NB4 (cell line): Measurements from ENCODE around the gene S100A9.
A peak's percentile ranks its signal among the peaks of the same experiment; 100 is the strongest.

Experiments
- DNase-seq: peaks from one replicate; pipeline ENCODE4 v3.0.0; 2010; ENCODE audit warnings: low read depth
- H3K4me3 ChIP-seq: one replicate; pipeline ENCODE4 v1.5.1; 2011; ENCODE audit warnings: mild to moderate bottlenecking, low read depth, low read length, moderate library complexity
- CTCF ChIP-seq: IDR thresholded peaks from one replicate; pipeline ENCODE4 v1.5.1; 2012; ENCODE audit warnings: low read depth, low read length
- MAX ChIP-seq: IDR thresholded peaks from 2 replicates; pipeline ENCODE4 v1.6.1; 2011; ENCODE audit warnings: low read depth, low read length
- MYC ChIP-seq: IDR thresholded peaks from 2 replicates; pipeline ENCODE4 v1.6.1; 2011; ENCODE audit warnings: low read depth, low read length
- POLR2A ChIP-seq: IDR thresholded peaks from 2 replicates; pipeline ENCODE4 v1.6.1; 2011; ENCODE audit warnings: mild to moderate bottlenecking; ENCODE audit not compliant: insufficient read length; ENCODE audit errors: extremely low read depth

S100A9 gene

DNA sequence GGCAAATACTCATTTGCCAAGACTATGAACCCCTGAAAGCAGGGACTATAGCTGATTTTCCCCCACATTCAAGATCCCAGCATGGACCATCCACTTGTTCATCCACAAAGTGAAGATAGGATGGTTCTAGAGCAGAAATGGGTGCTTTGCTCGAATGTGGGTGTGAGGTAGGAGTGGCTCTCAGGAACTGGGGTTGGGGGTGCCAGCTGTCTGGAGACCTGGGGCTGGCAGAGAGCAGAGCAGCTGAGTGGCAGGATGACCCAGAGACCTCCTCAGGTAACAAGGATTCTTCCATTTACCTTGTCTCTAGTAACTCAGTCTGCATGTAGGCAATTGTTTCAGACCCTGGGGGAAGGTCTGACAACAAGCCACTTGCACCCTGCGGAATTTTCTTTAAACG is 6.0 kb downstream of the S100A9 start:
- TF ChIP-seq CTCF (no peak), MYC (no peak), MAX (no peak), POLR2A (no peak)
- H3K4me3 ChIP-seq = no peak overlapping the region

GRCh38 chr1:153364156-153364555 is 6.5 kb downstream of the S100A9 start:
- H3K4me3 ChIP-seq = no peak overlapping the region
- no peak for TF ChIP-seq MYC
- no peak for TF ChIP-seq MAX
- TF ChIP-seq POLR2A = no peak
- TF ChIP-seq CTCF = no peak
- no peak for DNase-seq

More for the DNA sequence above, 6.0 kb downstream of the S100A9 start:
- no peak for DNase-seq

- TF ChIP-seq CTCF (no peak), POLR2A (no peak), MYC (no peak), MAX (no peak)
- DNase-seq = peak; percentile 63
- no peak overlapping the region for H3K4me3 ChIP-seq
Observed at GRCh38 chr1:153364766-153365666, 7.4 kb downstream of the S100A9 start.

GRCh38 chr1:153365696-153366095 is 8.0 kb downstream of the S100A9 start:
- no peak for DNase-seq
- no peak overlapping the region for H3K4me3 ChIP-seq
- TF ChIP-seq MAX = no peak
- no peak for TF ChIP-seq CTCF
- TF ChIP-seq MYC = no peak
- TF ChIP-seq POLR2A = no peak

GRCh38 chr1:153366261-153366660 is 8.6 kb downstream of the S100A9 start:
- DNase-seq = no peak
- no peak overlapping the region for H3K4me3 ChIP-seq
- TF ChIP-seq MYC (no peak), POLR2A (no peak), CTCF (no peak), MAX (no peak)
